ENCODE data around the gene SCN10A.
A peak's percentile ranks its signal among the peaks of the same experiment; 100 is the strongest.

The SCN10A gene

DNA sequence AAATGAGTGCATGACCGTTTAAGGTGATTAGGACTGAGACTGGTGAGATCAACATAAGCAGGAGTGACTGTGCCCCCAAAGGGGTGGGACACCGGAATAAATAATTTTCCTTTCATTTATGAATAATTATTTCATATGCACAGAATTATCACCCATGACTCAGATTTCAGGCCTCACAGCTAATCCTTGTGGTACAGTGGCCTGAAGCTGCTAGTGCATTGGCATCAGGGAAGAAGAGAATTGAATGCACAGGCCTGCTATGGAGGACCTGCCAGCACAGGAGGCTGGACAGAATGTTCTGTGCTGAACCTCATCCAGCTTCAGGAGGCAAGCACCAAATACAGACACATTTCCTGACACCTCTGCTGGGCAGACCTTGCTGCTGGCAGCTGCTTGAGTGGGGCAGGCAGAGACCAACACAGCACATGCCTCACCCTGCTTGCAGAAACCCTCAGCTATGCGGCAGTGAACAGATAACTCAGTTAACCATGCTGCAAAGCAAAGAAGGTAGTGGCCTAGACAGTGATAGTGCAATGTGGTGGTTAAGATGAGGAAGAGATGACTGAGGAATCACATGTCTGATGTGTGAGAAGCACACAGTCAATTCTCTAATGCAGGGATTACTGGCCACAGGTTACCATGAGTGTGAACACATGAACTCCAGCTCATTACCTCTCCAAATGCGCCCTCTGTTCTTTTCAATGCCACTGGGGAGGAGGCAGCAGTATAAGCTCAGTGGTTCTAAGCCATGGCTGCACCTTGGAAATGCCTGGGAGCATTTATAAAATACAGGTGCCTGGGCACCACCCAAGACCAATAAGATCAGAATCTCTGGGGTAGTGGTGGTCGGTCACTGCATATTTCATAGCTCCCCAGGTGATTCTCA is 98.4 kb downstream of the SCN10A start:
- no peak for DNase-seq

DNA sequence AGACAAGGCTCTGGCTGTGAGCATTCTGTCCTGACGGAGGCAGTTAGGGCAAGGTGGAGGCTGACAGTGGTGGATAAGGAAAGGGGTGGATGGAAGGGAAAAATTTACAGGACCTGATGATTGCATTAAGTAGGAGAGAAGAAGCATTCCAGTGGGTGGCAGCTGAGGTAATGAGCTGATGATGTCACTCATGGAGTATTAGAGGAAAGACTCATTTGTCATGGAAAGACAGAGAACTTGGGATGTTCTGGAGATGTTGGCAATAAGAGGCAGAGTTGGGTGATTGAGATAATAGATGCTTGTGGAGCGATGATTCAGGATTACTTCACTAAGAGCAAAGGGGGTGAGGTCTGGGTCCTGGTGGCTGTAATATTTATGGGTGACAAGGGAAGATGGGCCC is 102.9 kb downstream of the SCN10A start:
- no peak for DNase-seq

DNA sequence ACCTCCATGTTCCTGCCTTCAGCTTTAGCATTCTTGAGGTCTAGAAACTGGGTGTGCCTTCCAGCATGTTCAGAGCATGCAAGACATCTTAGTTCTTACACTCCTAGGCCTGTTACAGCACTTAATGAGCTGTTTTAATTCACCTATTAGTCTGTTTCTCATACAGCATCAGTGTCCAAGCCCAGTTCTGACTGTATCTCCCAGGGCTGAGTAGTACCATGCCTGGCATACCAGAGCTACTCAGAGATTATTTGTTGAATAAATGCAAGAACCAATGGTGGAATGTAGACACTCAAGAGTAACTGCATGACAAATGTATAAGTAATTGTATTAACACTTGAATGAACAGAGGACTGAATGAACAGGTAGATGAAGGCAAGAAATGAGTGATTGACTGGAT is 104.7 kb downstream of the SCN10A start:
- no peak for DNase-seq

DNA sequence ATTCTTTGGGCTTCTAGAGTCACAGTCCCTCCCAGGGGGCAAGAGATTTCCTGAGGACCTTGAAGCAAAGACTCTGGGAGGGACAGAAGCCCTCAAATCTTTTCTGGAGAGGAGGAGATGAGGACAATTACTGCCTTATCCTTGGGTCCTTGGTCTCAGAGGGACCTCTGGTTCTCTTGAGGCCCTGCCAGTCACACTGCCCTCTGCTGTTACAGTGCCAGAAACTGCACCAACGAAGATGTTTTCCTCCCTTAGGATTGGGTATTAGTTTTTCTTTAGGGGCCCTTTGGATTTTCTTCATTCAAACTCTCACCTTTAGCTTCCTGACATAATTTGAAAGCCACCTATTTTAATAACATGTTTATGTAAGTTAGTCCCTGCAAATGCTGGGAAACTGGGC is 108.3 kb downstream of the SCN10A start:
- DNase-seq, result no peak

DNA sequence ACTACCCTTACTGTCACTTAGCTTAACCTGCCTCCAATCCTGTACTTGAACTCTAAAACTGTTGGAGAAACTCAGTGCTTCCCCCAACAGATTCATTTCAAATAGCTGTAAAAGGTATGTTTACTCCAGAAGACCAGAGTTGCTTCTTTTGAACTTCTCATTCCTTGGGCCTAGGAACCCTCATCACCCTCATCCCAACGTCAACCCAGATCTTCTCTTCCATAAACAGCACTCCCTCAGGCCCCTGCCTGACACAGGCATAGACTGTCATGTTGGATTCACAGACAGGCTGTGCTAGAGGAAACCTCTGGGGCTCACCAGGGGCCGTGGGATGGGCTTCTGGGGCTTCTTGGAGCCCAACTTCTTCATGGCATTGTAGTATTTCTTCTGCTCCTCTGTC is 109.1 kb downstream of the SCN10A start:
- DNase-seq, result no peak

DNA sequence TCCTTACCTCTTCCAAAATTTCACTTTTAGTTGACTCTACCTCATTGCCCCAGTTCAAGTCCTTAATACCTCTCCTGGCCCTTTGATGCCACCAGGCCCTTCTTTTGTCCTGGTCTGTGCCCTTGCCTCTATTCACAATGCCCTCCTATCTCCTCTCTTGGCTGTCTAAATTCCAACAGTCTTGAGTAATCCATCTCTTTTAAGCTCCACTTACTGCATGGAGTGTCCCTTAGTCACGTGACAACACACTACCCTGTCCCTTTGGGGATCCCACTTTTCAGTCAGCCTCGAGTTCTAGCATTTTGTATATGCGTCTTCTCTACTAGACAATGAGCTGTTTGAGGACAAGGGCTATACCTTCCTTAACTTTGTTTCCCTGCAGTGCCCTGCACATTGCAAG is 113.8 kb downstream of the SCN10A start:
- DNase-seq, result no peak

DNA sequence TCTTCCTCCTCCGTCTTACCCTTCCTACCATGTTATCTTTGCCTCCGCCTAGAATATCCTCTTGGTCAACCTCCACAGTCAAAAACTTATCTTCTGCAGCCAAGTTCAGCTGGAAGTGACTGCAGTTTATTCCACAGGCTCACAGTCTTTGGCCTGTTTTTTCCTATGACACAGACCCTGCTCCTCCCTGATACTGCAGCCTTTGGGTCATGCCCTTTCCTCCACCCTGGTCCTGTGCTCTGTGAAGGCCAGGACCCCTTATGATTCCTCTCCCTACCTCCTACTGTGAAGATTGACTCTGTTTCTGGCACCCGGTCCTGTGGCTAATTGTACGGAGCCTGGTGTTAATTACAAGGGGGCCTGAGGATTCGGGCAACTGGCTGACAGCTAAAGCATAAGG is 117.3 kb downstream of the SCN10A start:
- DNase-seq, result no peak

DNA sequence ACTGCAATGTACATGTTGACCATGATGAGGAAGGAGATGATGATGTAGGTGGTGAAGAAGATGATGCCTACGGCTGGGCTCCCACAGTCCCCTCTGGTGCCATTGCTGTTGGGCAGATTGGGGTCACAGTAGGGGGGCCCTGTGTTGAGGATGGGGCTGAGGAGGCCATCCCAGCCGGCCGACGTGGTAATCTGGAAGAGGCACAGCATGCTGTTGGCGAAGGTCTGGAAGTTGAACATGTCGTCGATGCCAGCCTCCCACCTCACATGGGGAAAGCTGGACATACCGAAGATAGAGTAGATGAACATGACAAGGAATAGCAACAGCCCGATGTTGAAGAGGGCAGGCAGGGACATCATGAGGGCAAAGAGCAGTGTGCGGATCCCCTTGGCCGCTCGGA is 118.0 kb downstream of the SCN10A start:
- no peak for DNase-seq

DNA sequence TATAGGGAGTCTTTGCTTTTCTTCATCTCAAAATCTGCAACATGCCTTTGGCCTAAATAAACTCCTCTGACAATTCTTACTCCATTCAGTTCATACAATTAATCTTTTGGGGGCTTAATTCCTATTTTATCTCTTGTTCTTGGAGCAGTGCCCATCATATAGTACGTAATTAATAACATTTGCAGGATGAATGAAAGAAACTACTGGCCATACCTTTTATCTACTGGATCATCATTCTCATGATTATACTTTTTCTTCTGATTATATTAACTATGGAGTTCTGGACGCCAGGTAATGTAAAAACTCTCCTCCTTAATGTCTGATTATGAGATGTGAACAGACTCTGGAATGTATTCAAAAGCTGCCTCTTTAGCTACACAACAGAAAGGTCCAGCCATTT is 120.0 kb downstream of the SCN10A start:
- DNase-seq, result no peak

DNA sequence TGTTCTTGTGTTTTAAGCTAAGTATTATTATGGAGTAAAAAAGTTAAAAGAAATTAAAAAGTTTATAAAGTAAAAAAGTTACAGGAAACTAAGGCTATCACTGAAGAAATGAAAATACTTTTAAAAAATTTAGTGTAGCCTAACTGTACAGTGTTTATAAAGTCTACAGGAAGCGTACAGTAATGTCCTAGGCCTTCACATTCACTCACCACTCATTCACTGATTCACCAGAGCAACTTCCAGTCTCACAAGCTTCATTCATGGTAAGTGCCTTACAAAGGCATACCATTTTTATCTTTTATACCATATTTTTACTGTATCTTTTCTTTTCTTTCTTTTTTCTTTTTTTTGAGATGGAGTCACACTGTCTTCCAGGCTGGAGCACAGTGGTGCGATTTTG is 125.8 kb downstream of the SCN10A start:
- no peak for DNase-seq

DNA sequence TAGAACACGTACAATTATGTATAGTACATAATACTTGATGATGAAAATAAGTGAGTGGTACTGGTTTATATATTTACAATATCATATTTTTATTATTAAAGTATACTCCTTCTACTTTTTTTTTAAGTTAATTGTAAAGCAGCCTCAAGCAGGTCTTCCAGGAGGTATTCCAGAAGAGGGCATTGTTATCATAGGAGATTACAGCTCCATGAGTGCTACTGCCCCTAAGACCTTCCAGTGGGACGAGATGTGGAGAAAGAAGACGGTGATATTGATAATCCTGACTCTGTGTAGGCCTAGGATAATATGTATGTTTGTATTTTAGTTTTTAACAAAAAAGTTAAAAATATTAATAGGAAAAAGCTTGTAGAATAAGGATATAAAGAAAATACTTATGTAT is 126.2 kb downstream of the SCN10A start:
- DNase-seq, result no peak

DNA sequence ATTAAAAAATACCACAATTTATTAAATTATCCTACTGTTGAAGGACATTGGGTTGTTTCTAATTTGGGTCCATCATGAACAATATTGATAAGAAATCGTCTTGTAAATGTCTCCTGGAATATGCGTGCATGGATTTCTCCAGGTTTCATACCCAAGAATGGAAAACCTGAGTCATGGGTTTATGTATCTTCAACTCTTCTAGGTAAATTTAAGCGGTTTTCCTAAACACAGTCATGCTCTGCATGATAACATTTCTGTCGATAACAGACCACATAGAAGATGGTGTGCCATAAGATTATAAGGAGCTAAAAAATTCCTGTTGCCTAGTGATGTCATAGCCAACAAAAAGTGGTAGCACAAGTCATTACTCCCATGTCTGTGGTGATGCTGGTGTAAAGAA is 126.7 kb downstream of the SCN10A start:
- DNase-seq, result no peak

DNA sequence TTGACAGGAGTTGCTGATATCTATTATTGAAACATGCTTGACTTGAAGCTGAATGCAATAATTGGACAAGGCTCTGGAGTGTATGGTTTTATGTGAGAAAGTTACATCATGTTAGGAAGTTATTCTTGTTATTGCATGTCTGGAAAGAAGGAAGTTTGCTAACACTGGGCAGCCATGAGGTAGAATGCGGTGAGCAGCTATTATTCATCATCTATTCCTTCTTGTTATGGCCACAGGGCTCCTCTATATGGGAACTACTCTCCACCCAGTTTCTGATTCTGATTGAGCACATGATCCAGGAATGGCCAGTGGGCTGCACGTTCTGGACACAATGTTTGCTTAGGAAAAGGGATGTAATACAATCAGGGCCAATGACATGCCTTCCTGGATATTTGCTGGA is 128.7 kb downstream of the SCN10A start:
- DNase-seq, result no peak

DNA sequence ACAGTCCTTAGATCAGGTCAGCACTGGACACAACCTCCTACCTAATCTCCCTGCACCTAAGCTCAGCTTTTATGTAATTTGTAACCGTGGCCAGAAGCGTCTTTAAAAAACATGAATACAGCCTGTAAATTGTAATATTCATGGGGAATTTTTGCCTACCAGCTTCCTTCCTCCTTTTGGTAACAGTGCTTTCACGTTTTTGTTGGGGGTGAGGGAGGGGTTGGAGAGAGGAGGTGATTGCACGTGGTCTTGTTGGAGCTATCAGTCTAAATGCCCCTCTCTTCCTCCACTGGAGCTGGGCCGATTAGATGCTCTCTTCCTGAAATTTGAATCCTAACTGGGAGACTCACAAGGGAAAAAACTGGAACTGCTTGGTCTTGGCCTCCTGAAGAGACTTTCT is 131.5 kb downstream of the SCN10A start:
- no peak for DNase-seq

DNA sequence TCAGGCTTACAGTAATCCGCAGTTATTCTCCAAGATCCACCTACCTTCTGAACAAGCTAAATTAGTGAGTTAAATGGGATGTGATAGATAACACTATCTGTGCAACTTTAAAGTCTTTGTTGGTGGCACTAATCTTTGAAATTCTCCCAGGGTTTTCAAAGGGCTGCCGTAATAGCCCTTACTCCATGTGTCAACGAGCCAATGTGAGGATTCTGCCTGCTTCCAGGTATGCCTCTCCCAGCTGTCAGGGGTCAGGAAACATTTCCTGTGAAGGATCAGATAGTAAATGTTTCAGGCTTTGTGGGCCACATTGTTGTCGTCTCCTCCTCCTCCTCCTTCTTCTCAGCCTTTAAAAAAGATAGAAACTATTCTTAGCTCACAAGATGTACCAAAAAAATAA is 146.3 kb downstream of the SCN10A start:
- no peak for DNase-seq

DNA sequence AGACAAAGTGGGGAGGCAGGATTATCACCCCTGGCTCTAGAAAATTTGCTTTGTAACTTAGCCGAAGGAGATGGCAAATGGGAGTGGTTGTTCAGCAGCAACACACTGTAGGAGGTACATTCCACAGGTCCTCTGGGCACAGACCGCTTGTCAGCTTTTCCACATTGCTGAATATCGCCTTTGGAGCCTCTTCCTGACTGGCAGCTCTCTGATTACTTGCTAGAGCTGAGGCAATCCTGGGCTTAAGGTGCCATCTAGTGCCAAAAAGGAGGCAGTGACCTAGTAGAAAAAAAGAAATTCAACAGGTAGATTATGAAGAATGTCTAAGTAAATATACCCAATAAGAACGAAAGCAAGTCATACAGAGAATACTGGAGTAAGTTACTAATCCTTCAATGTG is 153.5 kb downstream of the SCN10A start:
- DNase-seq, result no peak

DNA sequence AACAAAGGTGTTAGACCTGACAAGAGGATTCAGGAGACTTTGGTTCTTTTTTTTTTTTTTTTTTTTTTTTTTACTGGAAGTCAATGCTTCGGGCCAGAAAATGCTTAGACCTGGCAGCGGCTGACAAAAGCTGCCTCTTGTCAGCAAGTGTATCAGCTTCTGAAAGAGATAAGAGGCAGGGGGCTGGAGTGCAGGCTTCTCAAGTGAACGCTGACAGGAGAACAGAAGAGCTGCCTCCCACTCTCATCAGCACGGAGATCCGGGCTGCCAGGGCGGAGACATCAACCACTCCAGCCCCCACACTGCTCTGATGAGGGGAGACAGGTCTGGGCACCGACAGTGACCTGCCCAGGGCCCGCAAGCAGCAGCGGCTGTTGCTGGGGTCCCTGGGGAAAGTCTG is 157.2 kb downstream of the SCN10A start:
- no peak for DNase-seq

DNA sequence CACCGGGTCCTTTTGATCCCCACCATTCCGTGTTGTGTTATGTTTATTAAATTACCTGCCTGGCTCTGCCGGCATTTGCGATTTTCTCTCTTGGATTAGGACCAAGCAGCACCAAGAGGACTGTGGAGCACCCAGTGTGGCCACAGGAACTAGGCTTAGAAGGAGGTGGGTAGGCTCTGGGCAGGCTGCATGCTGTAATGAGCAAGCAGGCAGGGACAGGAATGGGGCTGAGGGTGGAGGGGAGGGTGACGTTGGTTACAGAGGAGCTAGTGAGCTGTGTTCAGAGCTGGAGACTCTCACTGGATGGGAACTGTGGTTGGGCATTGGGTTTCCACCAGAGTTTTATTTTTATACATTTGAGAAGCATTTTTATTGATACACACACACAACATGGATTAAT is 158.6 kb downstream of the SCN10A start:
- DNase-seq, result no peak

DNA sequence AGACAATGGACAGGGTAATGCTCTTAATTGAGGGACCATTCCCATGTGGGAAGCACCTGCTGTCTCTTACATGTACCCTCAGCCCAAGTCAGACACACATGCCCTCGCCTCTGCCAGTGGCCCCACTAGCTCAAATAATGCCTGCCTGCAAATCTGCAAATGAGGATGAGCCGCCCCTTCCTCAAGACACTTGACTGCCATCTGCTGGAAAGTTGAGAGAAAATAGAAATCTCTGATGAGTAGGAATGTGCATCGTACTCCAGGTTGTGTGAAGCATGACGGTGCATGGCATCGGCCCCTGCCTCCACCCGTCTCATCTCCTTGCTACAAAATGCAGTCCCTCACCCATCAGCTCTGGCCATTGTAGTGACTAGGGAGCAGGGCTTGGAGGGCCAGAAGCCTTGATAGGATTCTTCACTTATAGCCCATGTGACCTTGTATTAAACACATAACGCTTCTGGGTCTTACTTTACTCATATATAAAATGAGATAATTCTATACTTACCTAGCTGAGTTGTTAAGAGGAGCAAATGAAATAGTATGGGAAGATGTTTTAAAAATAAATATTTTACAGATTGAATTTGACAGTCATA is 160.2 kb downstream of the SCN10A start:
- peak; percentile 21 for DNase-seq

DNA sequence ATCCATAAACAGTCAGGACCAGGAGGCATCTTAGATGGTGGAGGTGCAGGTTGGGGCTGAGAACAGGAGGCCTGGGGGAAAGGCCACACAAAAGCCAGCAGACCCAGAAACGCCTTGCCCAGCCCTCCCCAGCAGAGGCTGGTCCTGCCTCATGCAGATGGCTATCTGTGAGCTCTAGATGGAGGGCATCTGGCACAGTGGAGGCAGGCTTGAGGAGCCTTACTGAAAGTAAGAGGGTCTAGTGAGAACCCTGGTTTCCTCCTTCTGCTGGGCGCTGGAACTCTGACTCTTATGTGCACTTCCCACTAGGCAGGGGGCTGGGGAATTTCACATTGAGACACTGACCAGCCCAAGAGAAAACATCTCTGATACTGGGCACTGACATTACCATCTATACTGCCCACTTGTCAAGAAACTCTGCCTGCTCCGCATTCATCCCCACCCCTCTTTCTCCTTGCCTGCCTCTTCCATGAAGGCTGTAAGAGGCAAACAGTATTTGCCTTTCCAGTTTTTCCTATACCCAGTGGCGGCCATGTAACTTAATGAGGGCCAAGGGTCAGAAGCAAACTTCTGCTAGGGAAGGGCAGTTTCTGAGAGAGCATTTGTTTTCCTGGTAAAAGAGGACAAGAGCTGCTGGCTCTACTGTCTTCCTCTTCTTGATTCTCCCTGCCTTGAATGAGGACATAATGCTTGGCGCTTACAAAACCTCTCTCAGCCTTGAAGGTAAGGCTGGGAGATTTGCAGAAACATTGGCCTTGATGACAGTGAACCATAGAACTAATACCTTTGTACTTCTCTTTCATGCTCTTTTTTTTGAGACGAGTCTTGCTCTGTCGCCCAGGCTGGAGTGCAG is 162.1 kb downstream of the SCN10A start:
- DNase-seq, result no peak

DNA sequence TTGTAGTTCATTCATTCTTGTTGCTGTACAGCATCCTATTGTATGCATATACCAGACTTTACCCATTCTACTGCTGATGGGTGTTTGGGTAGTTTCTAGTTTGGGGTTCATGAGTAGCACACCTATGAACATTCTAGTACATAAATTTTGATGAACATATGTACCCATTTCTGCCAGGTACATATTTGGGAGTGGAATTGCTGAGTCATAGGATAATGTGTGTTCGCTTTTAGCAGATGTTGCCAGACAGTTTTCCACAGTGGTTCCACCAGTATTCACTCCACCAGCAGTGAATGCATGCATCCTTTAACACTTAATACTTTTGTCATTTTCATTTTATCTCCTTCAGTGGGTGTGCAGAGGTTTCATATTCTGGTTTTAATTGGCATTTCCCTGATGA is 163.1 kb downstream of the SCN10A start:
- no peak for DNase-seq

DNA sequence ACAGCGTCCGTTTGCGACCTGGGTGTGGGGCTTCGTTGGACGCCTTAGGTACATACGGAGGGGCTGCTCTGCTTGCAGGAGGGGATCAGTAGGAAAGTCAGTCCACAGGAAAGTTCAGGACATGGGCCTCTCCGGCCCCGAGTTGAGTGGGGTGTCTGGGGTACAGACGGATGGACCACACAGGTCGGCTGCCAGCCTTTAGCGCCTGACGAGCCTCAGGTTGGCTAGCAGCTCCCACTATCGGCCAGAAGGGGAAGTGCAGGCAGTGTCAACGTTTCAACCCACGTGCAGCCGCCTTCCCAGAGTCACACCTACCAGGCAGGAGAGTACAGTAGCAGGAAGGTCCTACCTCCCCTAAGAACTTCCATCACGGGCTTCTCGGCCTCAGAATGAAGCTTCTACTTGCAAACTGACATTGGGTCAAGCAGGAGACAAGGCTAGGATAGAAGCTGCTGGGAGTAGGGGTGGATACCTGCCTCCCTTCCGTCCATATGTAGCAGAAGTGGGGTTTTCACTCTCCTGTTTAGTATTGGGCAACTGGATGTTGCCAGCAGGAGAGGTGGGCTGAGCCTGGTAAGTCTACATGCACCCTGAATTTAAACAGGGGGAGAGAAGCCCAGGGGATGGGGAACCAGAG is 164.7 kb downstream of the SCN10A start:
- DNase-seq, result peak; percentile 81

DNA sequence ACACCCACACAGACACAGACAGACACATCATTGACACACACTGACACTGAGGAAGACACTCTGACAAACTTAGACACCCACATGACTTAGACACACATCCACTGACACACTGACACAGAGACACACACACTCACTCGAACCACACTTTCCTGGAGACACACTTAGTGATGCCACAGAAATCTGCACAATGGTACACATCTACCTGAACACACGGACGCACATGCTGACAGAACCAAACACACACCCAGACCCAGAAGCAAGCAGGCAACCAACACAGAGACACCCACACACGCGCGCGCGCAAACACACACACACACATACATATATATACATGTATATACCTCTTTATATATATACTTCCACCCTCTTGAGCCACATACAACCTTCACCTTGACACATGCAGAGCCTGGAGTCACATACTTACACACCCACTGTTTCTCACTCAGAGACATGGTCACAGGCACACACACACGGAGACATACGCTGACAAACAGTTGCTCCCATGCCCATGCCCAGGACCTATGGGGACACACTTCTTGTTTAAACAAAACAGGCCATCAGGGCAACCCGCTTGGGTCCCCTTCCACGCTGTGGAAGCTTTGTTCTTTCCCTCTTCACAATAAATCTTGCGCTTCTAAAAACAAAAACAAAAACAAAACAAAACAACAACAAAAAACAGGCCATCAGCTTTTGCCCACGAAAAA is 165.6 kb downstream of the SCN10A start:
- DNase-seq, result no peak

Data from activated CD4-positive, alpha-beta T cell treated with anti-CD3 and anti-CD28 coated beads for 48 hours (primary cell).